Activated CD4-positive, alpha-beta T cell treated with anti-CD3 and anti-CD28 coated beads, Interleukin-2, amount 50 U/mL, for 48 hours (primary cell): Measurements from ENCODE around the gene TREH.
A peak's percentile ranks its signal among the peaks of the same experiment; 100 is the strongest.
"Not testable (repeated sequence)": the region's sequence is repeated elsewhere in the genome, so short reads cannot be mapped to it uniquely, and the experiment has no call there.

Experiments
- DNase-seq, 2 experiments: peaks; one replicate each; pipeline ENCODE4 v3.0.0-alpha.2; 2020

TREH gene

GRCh38 chr11:118696673-118697226 is 17.3 kb upstream of the TREH start:
- DNase-seq, result no peak

GRCh38 chr11:118694771-118695170 is 15.3 kb upstream of the TREH start:
- DNase-seq, result no peak

- DNase-seq, result no peak
These were observed 14.7 kb upstream of the TREH start for GRCh38 chr11:118694185-118694584.

- peak; percentile 63 to 72 for DNase-seq
These were observed 12.7 kb upstream of the TREH start for GRCh38 chr11:118691926-118692830.

GRCh38 chr11:118690553-118691304 is 11.3 kb upstream of the TREH start:
- DNase-seq, result no peak

- peak; percentile 86 to 89 for DNase-seq
These were observed 10.6 kb upstream of the TREH start for GRCh38 chr11:118689852-118690552.

GRCh38 chr11:118689503-118689851 is 10.0 kb upstream of the TREH start:
- no peak for DNase-seq

GRCh38 chr11:118688851-118689502 is 9.5 kb upstream of the TREH start:
- no peak for DNase-seq

- not testable (repeated sequence) for DNase-seq
These were observed 8.9 kb upstream of the TREH start for GRCh38 chr11:118688339-118688738.

GRCh38 chr11:118687906-118688305 is 8.5 kb upstream of the TREH start:
- DNase-seq, result no peak

GRCh38 chr11:118684187-118684586 is 4.7 kb upstream of the TREH start:
- DNase-seq, result no peak

GRCh38 chr11:118682939-118683338 is 3.5 kb upstream of the TREH start:
- not testable (repeated sequence) for DNase-seq

- DNase-seq, result no peak
These were observed 2.9 kb upstream of the TREH start for GRCh38 chr11:118682372-118682771.

GRCh38 chr11:118678908-118679307 is 542 bp downstream of the TREH start:
- not testable (repeated sequence) for DNase-seq

- no peak for DNase-seq
These were observed 1.5 kb downstream of the TREH start for GRCh38 chr11:118677977-118678376.

- no peak for DNase-seq
These were observed 5.4 kb downstream of the TREH start for GRCh38 chr11:118674082-118674435.

GRCh38 chr11:118673361-118674081 is 5.9 kb downstream of the TREH start:
- DNase-seq, result no peak

- DNase-seq, result no peak
These were observed 6.6 kb downstream of the TREH start for GRCh38 chr11:118672846-118673245.

- no peak for DNase-seq
These were observed 8.2 kb downstream of the TREH start for GRCh38 chr11:118671254-118671653.

GRCh38 chr11:118670063-118670462 is 9.4 kb downstream of the TREH start:
- DNase-seq, result no peak

GRCh38 chr11:118666371-118666770 is 13.1 kb downstream of the TREH start:
- no peak for DNase-seq

- no peak for DNase-seq
These were observed 15.5 kb downstream of the TREH start for GRCh38 chr11:118663902-118664301.
